DOHH2 (cell line): ENCODE results near the gene KCTD20.

ENCODE experiments used
- CTCF ChIP-seq: fragments of 200-600 bp; sonication (generic); IDR thresholded peaks from one replicate; pipeline ENCODE4 v1.5.1; 2014; ENCODE audit warnings: antibody characterized with exemption, mild to moderate bottlenecking, low read depth, low read length; ENCODE audit not compliant: poor library complexity, severe bottlenecking
- EZH2phosphoT487 ChIP-seq: fragments of 200-600 bp; sonication (generic); IDR thresholded peaks from 2 replicates; pipeline ENCODE4 v1.6.1; 2017; ENCODE audit warnings: borderline replicate concordance, mild to moderate bottlenecking, antibody characterized with exemption, low read length, moderate library complexity, mixed read lengths

DNA sequence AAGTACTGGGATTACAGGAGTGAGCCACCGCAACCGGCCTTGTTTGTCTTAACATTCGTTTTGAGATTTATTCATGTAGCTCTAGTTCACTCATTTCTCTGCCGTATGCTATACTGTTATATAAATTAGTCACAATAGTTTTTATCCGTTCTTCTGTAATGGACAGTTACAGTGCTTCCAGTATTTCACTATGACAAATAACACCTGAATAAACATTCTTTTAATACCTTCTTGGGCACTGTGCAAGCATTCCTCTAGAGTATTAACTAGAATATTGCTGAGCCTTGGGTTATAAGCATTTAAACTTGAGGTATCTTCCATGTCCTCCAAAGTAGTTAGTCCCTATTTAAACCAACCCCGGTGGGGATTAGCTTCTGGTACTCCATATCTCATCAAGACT is 58.9 kb downstream of the KCTD20 start:
- TF ChIP-seq CTCF (no peak), EZH2phosphoT487 (no peak)
